Calu3 (cell line): ENCODE measurements around the gene MAPRE3. TPM values are rescaled to one million over a fixed set of nuclear protein-coding genes. Genes with fewer than 3 reads are reported as not detected.

Source experiments
- BruUV-seq: library from RNA; stranded (reverse); fragments of 400-500 nt; replicated peaks from 2 replicates; lab custom pipeline; 2021; lab: Mats Ljungman, UMichigan
- CTCF ChIA-PET: fragments of 300-600 bp; sonication (Branson Sonifier 250); formaldehyde crosslinking; loops from one replicate; lab custom pipeline; 2022; ENCODE audit warnings: antibody characterized with exemption; lab: Charles Lee
- DNase-seq: peaks from one replicate; pipeline ENCODE4 v3.0.0; 2022
- H3K27ac Mint-ChIP-seq: one replicate; pipeline ENCODE4 v1.8.0; 2022; ENCODE audit warnings: mixed read lengths; ENCODE audit not compliant: unreplicated experiment
- H3K27me3 Mint-ChIP-seq: one replicate; pipeline ENCODE4 v1.8.0; 2022; ENCODE audit warnings: mixed read lengths; ENCODE audit not compliant: unreplicated experiment
- H3K36me3 Mint-ChIP-seq: one replicate; pipeline ENCODE4 v1.8.0; 2022; ENCODE audit warnings: mild to moderate bottlenecking, moderate library complexity, mixed read lengths; ENCODE audit not compliant: insufficient read depth, unreplicated experiment
- H3K4me1 Mint-ChIP-seq: one replicate; pipeline ENCODE4 v1.8.0; 2022; ENCODE audit warnings: mild to moderate bottlenecking, low read depth, mixed read lengths; ENCODE audit not compliant: unreplicated experiment
- H3K4me3 Mint-ChIP-seq: one replicate; pipeline ENCODE4 v1.8.0; 2022; ENCODE audit warnings: mild to moderate bottlenecking, low read depth, moderate library complexity, mixed read lengths; ENCODE audit not compliant: unreplicated experiment
- H3K9me3 Mint-ChIP-seq: one replicate; pipeline ENCODE4 v1.8.0; 2022; ENCODE audit warnings: low read depth, mixed read lengths; ENCODE audit not compliant: unreplicated experiment
- intact Hi-C: fragments of 100-400 bp; cut with micrococcal nuclease; formaldehyde crosslinking; loops from one replicate; pipeline ENCODE4 v1.10.0; 2022; ENCODE audit not compliant: unreplicated experiment
- total RNA-seq: library from RNA; stranded (reverse); gene quantifications from 2 replicates; pipeline ENCODE4 v1.2.3, GENCODE V29; 2022
- TF ChIP-seq, protein P1 (sequence below): fragments of 200-600 bp; IDR thresholded peaks from one replicate; pipeline ENCODE4 v1.8.0; 2022; ENCODE audit warnings: antibody characterized with exemption; ENCODE audit not compliant: unreplicated experiment

The MAPRE3 gene
- total RNA-seq, 1 experiment from 2014 or later = 11.1 TPM

GRCh38 chr2:27007416-27008374 lies 37.3 kb downstream of the MAPRE3 start:
- TF ChIP-seq, protein P1, sequence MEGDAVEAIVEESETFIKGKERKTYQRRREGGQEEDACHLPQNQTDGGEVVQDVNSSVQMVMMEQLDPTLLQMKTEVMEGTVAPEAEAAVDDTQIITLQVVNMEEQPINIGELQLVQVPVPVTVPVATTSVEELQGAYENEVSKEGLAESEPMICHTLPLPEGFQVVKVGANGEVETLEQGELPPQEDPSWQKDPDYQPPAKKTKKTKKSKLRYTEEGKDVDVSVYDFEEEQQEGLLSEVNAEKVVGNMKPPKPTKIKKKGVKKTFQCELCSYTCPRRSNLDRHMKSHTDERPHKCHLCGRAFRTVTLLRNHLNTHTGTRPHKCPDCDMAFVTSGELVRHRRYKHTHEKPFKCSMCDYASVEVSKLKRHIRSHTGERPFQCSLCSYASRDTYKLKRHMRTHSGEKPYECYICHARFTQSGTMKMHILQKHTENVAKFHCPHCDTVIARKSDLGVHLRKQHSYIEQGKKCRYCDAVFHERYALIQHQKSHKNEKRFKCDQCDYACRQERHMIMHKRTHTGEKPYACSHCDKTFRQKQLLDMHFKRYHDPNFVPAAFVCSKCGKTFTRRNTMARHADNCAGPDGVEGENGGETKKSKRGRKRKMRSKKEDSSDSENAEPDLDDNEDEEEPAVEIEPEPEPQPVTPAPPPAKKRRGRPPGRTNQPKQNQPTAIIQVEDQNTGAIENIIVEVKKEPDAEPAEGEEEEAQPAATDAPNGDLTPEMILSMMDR = no peak
- Mint-ChIP-seq H3K36me3 (peaks cover 10% of the 10 kb centered on the region), H3K4me1 (peaks cover 36% of the 10 kb centered on the region), H3K27me3 (no peaks in the 10 kb centered on the region), H3K9me3 (no peaks in the 10 kb centered on the region), H3K27ac (no peak overlapping the region), H3K4me3 (no peak overlapping the region)
- BruUV-seq = no TSS peak
- CTCF ChIA-PET = no interaction called here
- intact Hi-C loops = no loop called here
- DNase-seq = no peak

- Mint-ChIP-seq H3K4me1 (peaks cover 33% of the 10 kb centered on the region), H3K9me3 (no peaks in the 10 kb centered on the region), H3K27me3 (no peaks in the 10 kb centered on the region), H3K27ac (no peak overlapping the region), H3K4me3 (no peak overlapping the region), H3K36me3 (peaks cover 10% of the 10 kb centered on the region)
- no TSS peak for BruUV-seq
- no peak for DNase-seq
- TF ChIP-seq, protein P1 = no peak
- intact Hi-C loops = no loop called here
- CTCF ChIA-PET = no interaction called here
Measured at GRCh38 chr2:27008678-27009077, 38.2 kb downstream of the MAPRE3 start.

DNA sequence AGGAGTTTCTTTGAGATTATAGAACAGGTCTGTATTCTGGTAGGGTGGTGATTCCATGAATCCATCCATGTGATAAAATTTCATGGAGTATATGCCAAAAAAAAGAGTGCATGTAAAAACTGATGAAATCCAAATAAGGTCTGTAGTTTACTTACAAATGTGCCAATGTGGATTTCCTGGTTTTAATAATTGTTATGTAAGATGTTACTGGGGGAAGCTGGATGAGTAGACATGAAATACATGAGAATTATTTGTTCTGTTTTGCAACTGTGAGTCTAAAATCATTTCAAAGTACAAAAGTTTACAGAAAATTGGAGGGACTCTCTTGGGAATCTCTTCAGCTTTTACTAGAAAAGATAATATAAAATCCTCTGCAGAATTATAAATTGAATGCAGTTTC lies 38.6 kb downstream of the MAPRE3 start:
- H3K4me3 Mint-ChIP-seq = no peak overlapping the region
- intact Hi-C loops = no loop called here
- H3K9me3 Mint-ChIP-seq = no peaks in the 10 kb centered on the region
- peaks cover 10% of the 10 kb centered on the region for H3K36me3 Mint-ChIP-seq
- no peaks in the 10 kb centered on the region for H3K27me3 Mint-ChIP-seq
- DNase-seq = no peak
- CTCF ChIA-PET = no interaction called here
- BruUV-seq = no TSS peak
- TF ChIP-seq, protein P1 = no peak
- H3K4me1 Mint-ChIP-seq = peaks cover 29% of the 10 kb centered on the region
- no peak overlapping the region for H3K27ac Mint-ChIP-seq

- BruUV-seq = no TSS peak
- TF ChIP-seq, protein P1 = no peak
- Mint-ChIP-seq H3K27me3 (no peaks in the 10 kb centered on the region), H3K36me3 (peaks cover 10% of the 10 kb centered on the region), H3K4me3 (no peak overlapping the region), H3K9me3 (no peaks in the 10 kb centered on the region), H3K4me1 (peaks cover 29% of the 10 kb centered on the region), H3K27ac (peak overlapping the region; percentile 67)
- CTCF ChIA-PET = no interaction called here
- intact Hi-C loops = loop anchor here (5.0 kb wide), 1 partner anchor 32 kb away; no protein-coding TSS in a partner anchor
- no peak for DNase-seq
Measured at GRCh38 chr2:27009716-27010115, 39.3 kb downstream of the MAPRE3 start.
